Right atrium auricular region (tissue), 2 donors: Measurements from ENCODE around the gene FAM209A. TPM values are rescaled to one million over a fixed set of nuclear protein-coding genes. Genes with fewer than 3 reads are reported as not detected.
"Not testable (repeated sequence)": the region's sequence is repeated elsewhere in the genome, so short reads cannot be mapped to it uniquely, and the experiment has no call there.

Source experiments
- DNase-seq: peaks from one replicate; pipeline ENCODE4 v3.0.0-alpha.2; 2019; ENCODE audit warnings: low spot score
- H3K27ac ChIP-seq, 2 donors: fragments of 200-600 bp; sonication (generic); 1 replicate in 1 of 2; 2 replicates in 1 of 2; pipeline ENCODE4 v1.5.1; 2016 to 2019
- H3K27me3 ChIP-seq, 2 donors: fragments of 200-600 bp; sonication (generic); one replicate each; pipeline versions ENCODE4 v1.5.1 to v1.6.0; 2017 to 2019
- H3K36me3 ChIP-seq: fragments of 200-600 bp; sonication (generic); one replicate; pipeline ENCODE4 v1.5.1; 2016
- H3K4me1 ChIP-seq, 2 donors: fragments of 200-600 bp; sonication (generic); one replicate each; pipeline versions ENCODE4 v1.5.1 to v1.6.0; 2017 to 2019
- H3K4me3 ChIP-seq, 2 donors: fragments of 200-600 bp; sonication (generic); 1 replicate in 1 of 2; 2 replicates in 1 of 2; pipeline ENCODE4 v1.5.1; 2017 to 2019; ENCODE audit warnings: mild to moderate bottlenecking in 1 of 2, moderate library complexity in 1 of 2
- H3K9me3 ChIP-seq, 2 donors: fragments of 200-600 bp; sonication (generic); one replicate each; pipeline ENCODE4 v1.5.1; 2019
- CTCF ChIP-seq, 2 donors: fragments of 200-600 bp; sonication (generic); IDR thresholded peaks; one replicate each; pipeline ENCODE4 v1.5.1; 2019; ENCODE audit warnings: antibody characterized with exemption in 2 of 2
- total RNA-seq, 2 donors: library from RNA; depleted of rRNA; stranded (reverse); fragments of >200 nt; gene quantifications; one replicate each; pipeline ENCODE4 v1.1.0, GENCODE V29; 2016

Gene FAM209A
- total RNA-seq, 2 donors from 2014 or later = not detected

GRCh38 chr20:56522311-56522710, 2.2 kb upstream of the FAM209A start:
- DNase-seq = no peak
- peaks cover 4 to 23% of the 10 kb centered on the region in 2 donors for H3K9me3 ChIP-seq
- H3K27ac ChIP-seq = no peak overlapping the region
- H3K36me3 ChIP-seq = peaks cover 34% of the 10 kb centered on the region
- H3K4me1 ChIP-seq = no peaks in the 10 kb centered on the region
- no peaks in the 10 kb centered on the region for H3K27me3 ChIP-seq
- no peak for TF ChIP-seq CTCF (IDR thresholded peaks at IDR 0.05)
- no peak overlapping the region for H3K4me3 ChIP-seq

- H3K27ac ChIP-seq = no peak overlapping the region
- no peaks in the 10 kb centered on the region for H3K27me3 ChIP-seq
- no peaks in the 10 kb centered on the region for H3K9me3 ChIP-seq
- no peaks in the 10 kb centered on the region for H3K4me1 ChIP-seq
- H3K36me3 ChIP-seq = no peaks in the 10 kb centered on the region
- no peak overlapping the region for H3K4me3 ChIP-seq
- no peak for DNase-seq
- TF ChIP-seq CTCF (IDR thresholded peaks at IDR 0.05) = no peak
Measured at GRCh38 chr20:56527521-56527920, 3.0 kb downstream of the FAM209A start.

GRCh38 chr20:56532946-56533345, 8.4 kb downstream of the FAM209A start, which contains the start of gene FAM209B:
Gene FAM209B (plus strand): TSS chr20:56533246. CDS start chr20:56533342, 96 bp downstream.
- not testable (repeated sequence) for H3K27me3 ChIP-seq, H3K4me3 ChIP-seq, H3K36me3 ChIP-seq, H3K4me1 ChIP-seq, H3K27ac ChIP-seq, H3K9me3 ChIP-seq, DNase-seq

- DNase-seq = no peak
- Histone ChIP-seq H3K27me3 (no peaks in the 10 kb centered on the region), H3K36me3 (no peaks in the 10 kb centered on the region), H3K27ac (no peak overlapping the region), H3K4me1 (no peaks in the 10 kb centered on the region), H3K9me3 (no peaks in the 10 kb centered on the region), H3K4me3 (no peak overlapping the region)
- no peak for TF ChIP-seq CTCF (IDR thresholded peaks at IDR 0.05)
Measured at GRCh38 chr20:56537997-56538396, 13.5 kb downstream of the FAM209A start.

GRCh38 chr20:56540415-56540814, 15.9 kb downstream of the FAM209A start:
- no peak for TF ChIP-seq CTCF (IDR thresholded peaks at IDR 0.05)
- Histone ChIP-seq H3K4me3 (no peak overlapping the region), H3K4me1 (no peaks in the 10 kb centered on the region), H3K27me3 (no peaks in the 10 kb centered on the region), H3K36me3 (no peaks in the 10 kb centered on the region), H3K27ac (no peak overlapping the region), H3K9me3 (no peaks in the 10 kb centered on the region)
- DNase-seq = no peak

GRCh38 chr20:56542489-56543030, 18.0 kb downstream of the FAM209A start:
- H3K4me3 ChIP-seq = no peak overlapping the region
- H3K27me3 ChIP-seq = no peaks in the 10 kb centered on the region
- no peaks in the 10 kb centered on the region for H3K9me3 ChIP-seq
- DNase-seq = no peak
- no peak for TF ChIP-seq CTCF (IDR thresholded peaks at IDR 0.05)
- no peaks in the 10 kb centered on the region for H3K36me3 ChIP-seq
- H3K4me1 ChIP-seq = no peaks in the 10 kb centered on the region
- H3K27ac ChIP-seq = no peak overlapping the region
